Stimulated activated CD4-positive, alpha-beta T cell treated with anti-CD3 and anti-CD28 coated beads, Interleukin-12 subunit alpha, Interleukin-12 subunit beta, amount 100 ng/mL, for 48 hours (primary cell): ENCODE results near the gene PIGC.
"Not testable (repeated sequence)": the region's sequence is repeated elsewhere in the genome, so short reads cannot be mapped to it uniquely, and the experiment has no call there.

Experiments
- DNase-seq, 3 donors: peaks; one replicate each; pipeline ENCODE4 v3.0.0-alpha.2; 2020; ENCODE audit warnings: low read depth in 2 of 3, low spot score in 1 of 3

PIGC gene

DNA sequence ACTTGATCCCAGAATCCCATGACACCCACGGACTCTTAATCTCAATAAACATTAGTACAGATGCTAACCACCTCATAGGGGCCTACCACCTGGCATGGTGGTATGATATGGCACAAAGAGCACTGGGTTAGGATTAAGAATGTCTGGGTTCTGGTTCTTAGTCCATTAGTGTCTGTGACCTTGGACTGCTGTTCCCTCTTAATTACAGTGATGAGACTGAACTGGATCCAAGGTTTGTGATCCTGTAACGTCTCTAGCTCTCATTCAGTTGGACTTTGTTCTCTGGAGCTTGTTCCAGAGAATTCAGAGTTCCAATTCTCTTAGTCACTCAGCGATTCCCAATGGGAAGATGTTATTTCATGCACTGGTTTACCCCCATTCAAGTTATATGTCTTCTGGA, 23.6 kb upstream of the PIGC start:
- DNase-seq, result no peak

DNA sequence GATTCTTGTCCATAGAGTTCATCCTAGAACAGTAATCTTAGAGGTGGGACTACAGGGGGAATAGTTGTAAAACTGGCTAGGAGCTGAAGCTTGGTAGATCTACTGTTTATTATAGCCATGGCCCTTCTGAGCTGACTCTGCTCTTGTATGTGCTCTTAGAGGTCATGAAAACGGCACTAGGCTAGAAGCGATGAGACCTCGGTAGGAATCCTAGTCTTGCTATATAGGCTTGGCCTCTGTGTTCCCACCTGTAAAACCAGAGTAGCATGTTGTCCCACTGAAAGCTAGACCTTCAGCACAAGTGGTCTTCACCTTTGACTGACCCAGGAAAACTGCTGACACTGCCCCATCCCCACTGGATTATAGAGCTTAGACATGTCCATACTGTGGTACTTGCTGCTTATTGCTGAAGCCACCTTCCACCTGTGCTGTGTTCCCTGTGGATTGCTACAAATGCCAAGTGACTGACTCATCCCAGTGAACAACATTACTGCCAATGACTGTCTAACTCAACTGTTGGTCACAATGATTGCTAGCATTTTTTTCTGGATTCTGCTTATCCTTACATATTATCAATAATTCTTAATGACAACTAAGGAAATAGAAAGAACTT, 23.0 kb upstream of the PIGC start:
- DNase-seq, result no peak

DNA sequence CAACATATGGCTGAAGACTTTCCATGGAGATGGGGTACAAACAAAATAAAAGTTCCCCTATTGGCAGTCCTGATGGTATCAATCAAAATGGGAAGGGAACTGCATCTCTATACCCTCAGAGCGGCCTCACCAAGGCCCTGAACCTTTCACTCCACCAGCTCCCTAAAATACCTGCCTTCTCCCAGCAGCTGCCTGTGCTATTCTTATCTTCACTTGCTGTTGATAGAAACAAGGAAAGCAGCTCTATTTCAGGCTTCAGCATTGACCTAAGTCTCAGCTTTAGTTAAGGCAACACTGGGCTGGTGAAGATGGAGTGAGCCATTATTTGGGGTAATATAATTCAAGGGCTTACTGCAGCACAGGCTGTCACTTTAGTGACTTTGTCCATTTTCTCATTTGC, 21.7 kb upstream of the PIGC start:
- DNase-seq, result no peak

DNA sequence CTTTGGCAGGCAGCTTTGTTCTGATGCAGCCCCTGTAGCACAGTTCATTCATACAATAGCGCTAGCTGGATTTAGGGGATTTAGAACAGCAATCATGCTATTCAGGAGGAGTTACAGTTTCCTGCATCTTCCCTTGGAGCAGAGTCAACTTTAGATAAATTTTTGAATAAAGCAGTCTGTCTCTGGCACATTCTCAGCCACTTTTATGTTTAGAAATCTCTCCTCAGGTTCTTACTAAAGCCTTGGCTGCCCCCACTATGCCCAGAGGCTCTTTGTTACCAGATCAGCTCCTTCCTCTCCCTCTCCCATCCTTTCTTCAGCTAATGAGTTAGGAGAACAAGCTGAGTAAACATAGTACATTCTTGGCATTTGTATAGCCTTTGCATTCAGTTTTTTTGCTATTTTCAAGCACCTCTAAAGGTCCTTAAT, 17.0 kb upstream of the PIGC start:
- no peak for DNase-seq

DNA sequence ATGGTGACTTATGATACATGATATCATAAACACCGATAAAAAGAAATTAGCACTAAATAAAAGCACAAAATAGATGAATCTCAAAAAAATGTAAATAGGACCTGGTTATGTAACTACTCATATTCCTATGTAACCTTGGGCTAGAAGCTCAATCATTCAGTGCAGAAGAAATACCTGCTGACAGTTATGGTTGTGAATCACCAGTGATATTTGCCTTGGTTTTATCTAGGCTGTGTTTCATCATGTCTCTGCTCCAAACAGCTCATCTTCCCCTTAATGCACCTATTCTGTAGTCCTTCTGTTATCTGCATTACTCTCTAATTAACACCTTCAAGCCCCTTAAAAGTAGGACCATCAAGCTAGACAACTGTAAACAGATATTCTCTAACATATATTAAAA, 16.3 kb upstream of the PIGC start:
- DNase-seq, result no peak

DNA sequence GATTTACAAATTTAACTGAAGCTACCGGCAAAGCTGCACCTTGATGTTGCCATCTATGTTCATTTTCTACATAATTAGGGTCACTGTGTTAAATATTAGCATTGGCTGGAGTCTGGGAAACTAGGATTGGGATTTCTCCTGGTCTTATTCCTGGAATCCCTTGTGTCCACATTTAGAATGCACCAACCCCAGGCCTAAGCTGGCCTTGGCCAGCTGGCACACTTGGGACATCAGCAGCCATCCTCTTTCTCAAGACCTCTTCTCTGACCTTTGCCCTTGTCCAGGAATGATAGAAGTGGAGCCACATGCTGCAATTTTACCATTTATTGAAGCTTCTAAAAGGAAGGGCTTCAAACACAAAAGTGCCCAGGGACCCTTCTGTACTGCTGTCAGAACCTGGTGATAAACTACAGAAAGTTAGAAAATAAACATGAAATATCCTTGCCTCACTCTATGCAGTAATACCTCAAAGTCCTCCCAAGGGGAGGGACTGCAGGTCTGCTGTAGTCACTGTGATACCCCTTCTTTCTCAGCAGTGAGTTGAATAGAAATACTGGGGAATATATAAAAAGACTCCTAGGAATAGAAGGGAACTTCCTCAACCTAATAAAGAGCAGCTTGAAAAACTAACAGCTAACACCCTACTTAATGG, 13.7 kb upstream of the PIGC start:
- DNase-seq, result no peak

DNA sequence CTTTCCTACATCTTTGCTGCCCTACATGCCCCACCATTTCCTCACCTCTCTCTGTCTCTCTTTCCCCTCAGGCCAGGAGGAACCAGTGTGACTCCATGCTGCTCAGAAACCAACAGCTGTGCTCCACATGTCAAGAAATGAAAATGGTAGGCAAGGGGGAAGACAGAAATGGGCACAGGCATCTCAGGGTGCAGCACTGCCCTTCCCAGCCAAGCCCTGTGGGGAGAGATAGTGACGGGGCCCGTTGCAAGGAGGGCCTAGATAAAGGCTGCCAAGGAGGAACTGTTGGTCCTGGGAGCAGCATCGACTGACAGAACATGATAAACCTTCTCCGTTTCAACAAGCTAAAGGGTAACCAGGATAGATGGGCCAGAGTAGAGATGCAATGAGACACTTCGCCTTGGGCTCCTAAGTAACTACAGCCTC, 12.5 kb upstream of the PIGC start:
- DNase-seq, result no peak

DNA sequence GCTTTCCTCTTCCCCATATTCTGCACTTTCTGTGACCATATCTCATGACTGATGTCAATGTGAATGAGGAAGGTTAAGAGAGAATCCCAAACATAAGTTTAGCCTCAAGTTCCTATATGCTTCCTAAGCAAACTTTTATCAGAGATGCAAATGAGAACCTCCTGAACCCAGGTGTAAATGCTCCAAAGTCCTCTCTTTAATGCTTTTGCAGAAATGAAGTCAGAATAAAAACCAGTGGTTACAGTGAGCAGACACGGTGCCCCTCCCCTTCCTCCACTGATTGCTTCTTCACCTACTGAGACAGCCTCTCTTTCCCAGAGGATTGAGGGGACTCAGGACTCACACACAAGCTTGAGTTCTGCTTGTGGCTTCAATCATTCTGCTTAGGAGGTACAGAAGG, 11.6 kb upstream of the PIGC start:
- DNase-seq, result no peak

DNA sequence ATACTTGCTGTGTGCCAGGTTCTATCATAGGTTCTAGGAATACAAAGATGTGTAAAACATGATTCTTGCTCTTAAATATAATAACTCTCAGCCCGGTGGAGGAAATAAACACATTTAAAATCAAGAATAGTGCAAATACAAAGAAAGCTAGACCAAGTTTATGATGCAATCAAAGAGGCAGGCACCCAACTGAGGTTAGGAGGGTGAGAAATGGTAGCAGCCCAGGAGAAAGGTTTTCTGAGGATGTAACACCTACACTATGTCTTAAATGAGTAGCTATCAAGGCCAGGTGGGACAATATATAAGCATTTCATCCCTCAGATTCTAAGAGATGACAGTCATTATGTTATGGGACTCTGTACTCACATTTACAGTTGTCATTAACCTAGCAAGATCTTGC, 9.7 kb upstream of the PIGC start:
- no peak for DNase-seq

DNA sequence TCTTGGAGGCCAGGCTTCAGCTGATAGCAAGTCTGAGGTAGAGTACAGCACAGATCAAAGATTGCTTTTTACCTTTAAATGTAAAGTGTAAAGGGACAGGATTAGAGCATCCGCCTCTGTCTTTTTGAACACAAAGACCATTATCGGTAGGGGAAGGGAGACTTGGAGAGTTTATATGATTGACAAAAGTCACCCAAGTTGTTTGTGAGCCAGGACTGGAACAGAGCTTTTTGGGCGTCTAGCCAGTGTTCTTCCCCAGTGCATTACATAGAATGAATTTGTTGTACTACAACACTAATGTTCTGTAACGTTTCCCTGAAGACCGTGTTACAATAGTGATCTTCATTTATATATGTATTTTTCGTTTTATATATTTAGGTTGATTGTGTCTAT, 9.3 kb upstream of the PIGC start:
- no peak for DNase-seq

DNA sequence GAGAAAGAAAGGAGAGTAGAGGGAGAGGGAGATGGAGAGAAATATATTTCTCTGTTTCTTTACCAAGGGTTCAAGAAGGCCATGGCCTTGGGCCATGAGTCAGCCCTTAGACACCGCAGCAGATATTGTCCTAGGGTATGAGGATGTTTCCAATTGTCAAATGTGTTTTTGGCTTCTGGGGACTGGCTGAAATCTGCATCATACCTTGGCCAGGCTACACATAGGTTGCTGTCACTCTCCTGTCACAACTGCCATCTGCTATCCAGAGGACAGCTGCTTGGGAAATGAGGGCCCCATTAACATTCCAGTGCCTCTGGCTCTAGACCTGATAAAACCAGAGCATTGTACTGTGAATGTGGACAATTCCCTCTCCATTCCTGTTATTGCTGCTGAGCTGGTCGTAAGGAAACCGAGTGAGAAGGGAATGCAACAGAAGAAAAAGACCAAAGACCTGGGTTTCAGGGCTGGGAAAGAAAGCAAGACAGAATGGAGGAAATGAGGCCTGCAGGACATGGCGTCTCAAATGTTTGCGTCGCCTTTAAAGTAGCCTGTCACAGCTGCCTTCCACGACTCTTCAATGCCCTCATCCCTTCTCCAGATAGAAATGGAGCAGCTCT, 8.8 kb upstream of the PIGC start:
- no peak for DNase-seq

DNA sequence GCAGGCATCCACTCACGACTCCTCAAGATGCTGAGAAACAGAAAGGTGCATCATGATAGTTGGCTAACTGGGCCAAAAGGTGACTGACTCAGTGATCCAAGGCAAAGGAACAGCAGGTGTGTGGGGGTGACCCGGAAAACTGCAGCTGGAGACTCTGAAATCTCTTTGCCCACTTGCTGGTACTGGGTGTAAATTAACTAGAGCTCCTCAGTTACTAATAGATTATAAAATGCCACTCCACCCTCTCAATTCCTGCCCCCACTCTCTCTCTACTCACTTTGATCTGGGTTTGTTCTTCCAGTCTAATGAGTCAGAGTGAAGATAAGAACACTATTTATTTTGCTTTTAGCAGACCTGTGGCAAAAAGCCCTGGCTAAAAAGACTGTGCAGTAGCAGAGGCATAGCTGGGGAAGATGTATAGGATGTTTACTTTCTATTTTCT, 7.2 kb upstream of the PIGC start:
- no peak for DNase-seq

DNA sequence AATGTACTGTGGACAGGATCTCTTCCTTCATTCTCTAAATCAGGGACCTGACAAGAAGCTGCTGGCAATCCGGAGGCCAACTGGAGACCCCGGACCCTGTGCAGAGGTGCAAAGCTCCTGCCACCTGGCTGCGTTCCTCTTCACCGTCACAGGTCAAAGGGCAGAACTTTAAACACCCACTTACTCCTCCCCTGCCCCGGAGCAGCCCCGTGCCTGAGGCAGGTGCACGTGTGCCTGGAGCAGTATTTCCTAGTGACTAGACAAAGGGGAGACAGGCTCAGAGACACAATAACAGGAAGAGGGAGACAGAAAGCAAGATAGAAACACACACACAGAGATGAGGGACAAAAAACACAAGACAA, 6.6 kb upstream of the PIGC start:
- no peak for DNase-seq

DNA sequence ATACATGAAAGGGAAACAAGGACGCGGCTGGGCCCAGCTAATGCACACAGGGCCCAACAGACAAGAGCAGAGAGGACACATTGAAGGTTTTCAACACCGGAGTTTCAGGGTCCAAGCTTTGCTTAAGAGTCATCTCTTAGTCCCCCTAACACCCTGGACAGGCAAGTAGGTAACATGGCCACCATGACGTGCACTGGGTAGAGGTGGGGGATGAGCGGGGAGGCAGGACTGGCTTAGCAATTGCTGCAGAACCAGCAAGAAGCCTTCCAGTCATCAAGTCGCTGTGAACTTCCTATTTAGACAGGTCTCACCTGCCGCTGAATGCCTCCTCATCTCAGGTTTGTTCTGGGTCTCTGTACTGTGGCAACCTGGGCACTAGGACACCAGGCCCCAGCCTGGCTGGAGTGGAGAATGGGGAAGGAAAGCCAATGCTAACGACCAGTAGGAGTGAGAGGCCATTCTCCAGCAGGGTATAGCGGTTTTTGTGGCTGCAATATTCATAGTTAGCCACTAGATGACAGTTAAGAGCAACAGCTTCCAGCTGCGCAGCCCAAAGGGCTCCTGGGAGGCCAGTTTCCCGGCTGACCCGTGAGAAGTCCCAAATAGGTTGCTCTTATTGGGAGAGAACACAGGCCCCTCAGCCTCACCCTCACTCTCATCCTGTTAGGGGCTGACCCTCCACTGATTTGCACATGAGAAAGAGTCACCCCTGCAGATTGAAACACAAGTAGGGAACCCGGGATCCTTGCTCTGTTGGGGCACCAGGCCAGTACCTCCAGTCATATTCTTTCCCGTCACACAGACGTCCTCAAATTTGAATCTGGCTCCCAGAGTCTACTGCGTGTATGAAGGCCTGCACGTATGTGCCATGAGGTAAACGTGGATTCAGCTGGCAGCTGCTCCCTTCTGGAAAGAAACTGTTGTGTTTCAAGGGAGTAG, 6.0 kb upstream of the PIGC start:
- peak in 1 of 3 donors; percentile 35 for DNase-seq

DNA sequence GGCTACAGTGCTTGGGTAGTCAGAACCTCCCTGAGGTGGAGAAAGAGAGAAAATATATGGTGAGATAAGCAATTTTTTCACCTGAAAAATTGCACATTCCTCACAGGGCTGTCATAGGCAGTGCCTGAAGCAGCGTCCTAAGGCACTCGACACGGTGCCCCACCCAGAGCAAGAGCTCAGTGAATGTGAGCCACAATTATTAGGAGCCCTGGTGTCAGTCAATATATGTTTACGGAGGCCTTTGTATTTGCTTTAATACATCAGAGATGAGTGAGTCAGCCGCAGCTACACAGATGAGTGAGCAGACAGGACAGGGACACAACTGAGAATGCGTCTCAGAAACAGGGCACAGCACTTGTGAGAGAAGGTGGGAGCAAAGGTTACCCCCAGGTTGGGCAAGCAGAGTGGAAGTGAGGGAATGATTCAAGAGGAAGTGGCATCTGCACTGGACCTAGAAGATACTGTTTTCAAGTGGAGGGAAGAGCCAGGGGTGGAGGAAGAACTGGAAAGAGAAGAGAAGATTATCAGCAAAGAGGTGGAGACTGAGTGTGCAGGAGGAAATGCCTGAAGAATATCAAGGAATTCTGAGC, 5.2 kb upstream of the PIGC start:
- no peak for DNase-seq

DNA sequence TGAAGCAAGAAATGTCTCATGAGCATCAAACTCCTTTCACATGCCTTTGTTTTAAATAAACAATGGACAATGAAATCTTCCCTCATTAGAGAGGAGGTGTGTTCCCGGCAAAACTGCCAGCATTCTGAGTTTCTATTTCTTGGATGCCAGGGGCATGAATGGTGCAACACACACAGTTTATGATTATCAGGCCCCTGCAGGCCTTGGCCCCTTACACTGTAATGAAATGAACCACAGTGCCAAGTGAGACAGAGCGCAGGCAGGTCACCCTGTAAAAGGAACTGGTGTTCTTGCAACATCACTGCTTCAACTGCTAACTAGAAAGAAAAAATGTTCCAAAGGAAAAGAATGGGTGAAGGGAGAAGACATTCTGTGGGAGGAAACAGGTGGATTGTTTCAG, 3.8 kb upstream of the PIGC start:
- no peak for DNase-seq

DNA sequence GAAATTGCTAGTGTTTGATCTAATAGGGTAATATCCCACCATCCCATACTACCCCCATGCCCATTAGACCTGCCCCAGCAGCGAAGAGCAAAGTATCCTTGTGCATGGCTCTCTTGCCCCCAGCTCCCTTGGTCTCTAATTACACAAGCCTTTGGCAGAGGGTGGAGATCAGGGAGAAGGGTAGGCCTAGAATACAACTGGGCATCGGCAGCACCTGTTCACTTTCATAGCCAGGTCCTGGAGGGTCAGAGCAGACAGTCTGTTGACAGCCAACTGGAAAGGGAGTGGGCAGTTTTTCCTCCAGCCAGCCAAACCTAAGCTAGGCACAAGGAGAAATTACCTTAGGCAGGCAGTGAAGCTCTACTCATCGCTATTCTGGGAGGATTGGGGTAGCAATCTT, 2.7 kb upstream of the PIGC start:
- no peak for DNase-seq

DNA sequence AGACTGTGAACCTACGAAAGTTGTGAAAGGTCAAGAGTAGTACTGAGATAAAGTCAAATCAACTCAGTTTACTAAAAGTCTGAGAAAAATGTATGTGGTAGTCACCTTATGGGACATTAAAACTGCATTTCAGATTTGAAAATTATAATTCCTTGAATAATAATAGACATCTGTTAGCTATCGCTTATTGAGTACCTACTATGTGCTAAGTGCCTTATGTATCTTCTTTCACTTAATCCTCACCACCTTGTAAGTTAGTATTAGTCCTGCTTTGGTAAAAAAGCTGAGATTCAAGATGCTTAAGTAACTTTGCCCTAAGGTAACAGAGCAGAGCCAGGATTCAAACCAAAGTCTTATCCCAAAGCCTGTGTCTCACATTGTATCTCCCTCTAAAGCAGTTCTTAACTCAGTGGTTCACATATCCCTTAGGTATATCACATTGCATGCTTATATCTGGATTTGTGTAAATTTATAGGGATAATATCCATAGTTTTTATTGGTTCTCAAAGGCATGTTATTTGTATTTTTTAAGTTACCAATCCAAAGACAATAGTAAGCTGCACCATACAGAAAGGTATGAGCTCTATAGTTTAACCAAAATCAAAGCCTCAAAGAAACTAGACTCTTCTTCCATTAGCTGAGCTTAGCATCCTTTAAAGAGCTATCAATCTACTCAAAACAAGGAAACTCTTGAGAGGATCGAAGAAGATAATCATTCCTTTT, 865 bp downstream of the PIGC start:
- no peak for DNase-seq

DNA sequence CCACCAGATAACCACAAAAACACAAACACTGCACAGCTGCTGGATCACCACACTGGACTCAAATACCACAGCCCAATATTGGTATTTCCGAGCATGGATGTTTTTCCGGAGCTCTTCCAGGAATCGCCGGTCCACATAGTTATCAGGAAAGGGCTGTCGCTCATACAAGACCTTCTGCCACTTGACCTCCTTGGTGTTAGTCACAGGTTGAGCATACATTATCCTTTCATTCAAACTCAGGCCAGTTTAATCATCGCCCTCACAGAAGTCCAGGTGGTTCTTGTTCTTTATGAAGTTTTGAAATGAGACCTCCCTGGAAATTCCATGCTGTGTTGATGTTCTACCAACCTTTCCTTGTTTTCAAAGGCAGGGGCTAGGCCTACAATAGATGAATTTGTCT, 1.5 kb downstream of the PIGC start:
- no peak for DNase-seq

DNA sequence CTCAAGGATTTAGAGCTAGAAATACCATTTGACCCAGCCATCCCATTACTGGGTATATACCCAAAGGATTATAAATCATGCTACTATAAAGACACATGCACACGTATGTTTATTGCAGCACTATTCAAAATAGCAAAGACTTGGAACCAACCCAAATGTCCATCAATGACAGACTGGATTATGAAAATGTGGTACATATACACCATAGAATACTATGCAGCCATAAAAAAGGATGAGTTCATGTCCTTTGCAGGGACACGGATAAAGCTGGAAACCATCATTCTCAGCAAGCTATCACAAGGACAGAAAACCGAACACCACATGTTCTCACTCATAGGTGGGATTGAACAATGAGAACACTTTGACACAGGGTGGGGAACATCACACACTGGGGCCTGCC, 6.7 kb downstream of the PIGC start:
- DNase-seq, result not testable (repeated sequence)

DNA sequence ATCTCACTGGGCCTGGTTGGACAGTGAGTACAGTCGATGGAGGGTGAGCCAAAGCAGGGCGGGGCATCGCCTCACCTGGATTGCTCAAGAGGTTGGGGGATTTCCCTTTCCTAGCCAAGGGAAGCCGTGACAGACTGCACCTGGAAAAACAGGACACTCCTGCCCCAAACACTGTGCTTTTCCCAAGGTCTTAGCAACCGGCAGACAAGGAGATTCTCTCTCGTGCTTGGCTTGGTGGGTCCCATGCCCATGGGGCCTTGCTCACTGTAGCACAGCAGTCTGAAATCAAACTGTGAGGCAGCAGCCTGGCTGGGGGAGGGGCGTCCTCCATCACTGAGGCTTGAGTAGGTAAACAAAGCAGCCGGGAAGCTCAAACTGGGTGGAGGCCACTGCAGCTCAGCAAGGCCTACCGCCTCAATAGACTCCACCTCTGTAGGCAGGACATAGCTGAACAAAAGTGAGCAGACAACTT, 12.1 kb downstream of the PIGC start:
- no peak for DNase-seq
